ENCODE results near the gene TRIM37. TPM values are rescaled to one million over a fixed set of nuclear protein-coding genes. Genes with fewer than 3 reads are reported as not detected.

The TRIM37 gene
- total RNA-seq, 1 donor from 2014 or later: 25.4 TPM

- H3K4me1 Mint-ChIP-seq (ENCODE audit: low read depth, unreplicated experiment): no peaks in the 10 kb centered on the region
- H3K4me1 ChIP-seq (ENCODE audit: insufficient read depth, low read length): no peaks in the 10 kb centered on the region
- DNase-seq (ENCODE audit: low read depth) (no peak), FAIRE-seq (no peak)
- no peak overlapping the region for H3K4me3 ChIP-seq (ENCODE audit: insufficient read depth, low read depth, low read length)
- no peaks in the 10 kb centered on the region for H4K20me1 ChIP-seq (ENCODE audit: insufficient read depth, low read length)
- H3K9me3 Mint-ChIP-seq (ENCODE audit: unreplicated experiment): no peaks in the 10 kb centered on the region
- no peak overlapping the region for H2AFZ ChIP-seq (ENCODE audit: low read depth, low read length)
- TF ChIP-seq CTCF (IDR thresholded peaks at IDR 0.05; ENCODE audit: insufficient read depth, low read depth, low read length) (no peak), EZH2 (IDR thresholded peaks at IDR 0.05; ENCODE audit: insufficient read depth, low read length) (no peak)
- H3K36me3 Mint-ChIP-seq (ENCODE audit: low read depth, unreplicated experiment): peaks cover 11% of the 10 kb centered on the region
- no peak overlapping the region for H3K4me3 Mint-ChIP-seq (ENCODE audit: unreplicated experiment)
- no peaks in the 10 kb centered on the region for H3K9me3 ChIP-seq (ENCODE audit: insufficient read depth, low read depth, low read length)
- H3K27ac ChIP-seq (ENCODE audit: low read depth, low read length): no peak overlapping the region
- no peak overlapping the region for H3K9ac ChIP-seq (ENCODE audit: low read length)
- H3K27me3 Mint-ChIP-seq (ENCODE audit: low read depth, unreplicated experiment): no peaks in the 10 kb centered on the region
- H3K36me3 ChIP-seq (ENCODE audit: insufficient read depth, low read length): peaks cover 18% of the 10 kb centered on the region
- H3K27ac Mint-ChIP-seq (ENCODE audit: unreplicated experiment): no peak overlapping the region
- H3K27me3 ChIP-seq (ENCODE audit: insufficient read depth, low read length): no peaks in the 10 kb centered on the region
- no peak overlapping the region for H3K4me2 ChIP-seq (ENCODE audit: low read length)
- H3K79me2 ChIP-seq (ENCODE audit: insufficient read depth, low read length): no peaks in the 10 kb centered on the region
Measured at GRCh38 chr17:59047616-59048015, 59.1 kb downstream of the TRIM37 start.

GRCh38 chr17:59046192-59046591 is 60.5 kb downstream of the TRIM37 start:
- no peaks in the 10 kb centered on the region for H4K20me1 ChIP-seq (ENCODE audit: insufficient read depth, low read length)
- no peaks in the 10 kb centered on the region for H3K79me2 ChIP-seq (ENCODE audit: insufficient read depth, low read length)
- no peak overlapping the region for H3K9ac ChIP-seq (ENCODE audit: low read length)
- no peaks in the 10 kb centered on the region for H3K9me3 ChIP-seq (ENCODE audit: insufficient read depth, low read depth, low read length)
- no peak overlapping the region for H3K27ac ChIP-seq (ENCODE audit: low read depth, low read length)
- DNase-seq (ENCODE audit: low read depth) (peak; percentile 31), FAIRE-seq (no peak)
- no peak overlapping the region for H3K27ac Mint-ChIP-seq (ENCODE audit: unreplicated experiment)
- H3K9me3 Mint-ChIP-seq (ENCODE audit: unreplicated experiment): no peaks in the 10 kb centered on the region
- peaks cover 11% of the 10 kb centered on the region for H3K36me3 Mint-ChIP-seq (ENCODE audit: low read depth, unreplicated experiment)
- no peaks in the 10 kb centered on the region for H3K27me3 ChIP-seq (ENCODE audit: insufficient read depth, low read length)
- H3K4me1 ChIP-seq (ENCODE audit: insufficient read depth, low read length): no peaks in the 10 kb centered on the region
- no peaks in the 10 kb centered on the region for H3K27me3 Mint-ChIP-seq (ENCODE audit: low read depth, unreplicated experiment)
- H3K4me3 Mint-ChIP-seq (ENCODE audit: unreplicated experiment): no peak overlapping the region
- no peak overlapping the region for H2AFZ ChIP-seq (ENCODE audit: low read depth, low read length)
- TF ChIP-seq CTCF (IDR thresholded peaks at IDR 0.05; ENCODE audit: insufficient read depth, low read depth, low read length) (no peak), EZH2 (IDR thresholded peaks at IDR 0.05; ENCODE audit: insufficient read depth, low read length) (no peak)
- H3K4me1 Mint-ChIP-seq (ENCODE audit: low read depth, unreplicated experiment): no peaks in the 10 kb centered on the region
- no peak overlapping the region for H3K4me2 ChIP-seq (ENCODE audit: low read length)
- no peak overlapping the region for H3K4me3 ChIP-seq (ENCODE audit: insufficient read depth, low read depth, low read length)
- H3K36me3 ChIP-seq (ENCODE audit: insufficient read depth, low read length): peaks cover 22% of the 10 kb centered on the region

DNA sequence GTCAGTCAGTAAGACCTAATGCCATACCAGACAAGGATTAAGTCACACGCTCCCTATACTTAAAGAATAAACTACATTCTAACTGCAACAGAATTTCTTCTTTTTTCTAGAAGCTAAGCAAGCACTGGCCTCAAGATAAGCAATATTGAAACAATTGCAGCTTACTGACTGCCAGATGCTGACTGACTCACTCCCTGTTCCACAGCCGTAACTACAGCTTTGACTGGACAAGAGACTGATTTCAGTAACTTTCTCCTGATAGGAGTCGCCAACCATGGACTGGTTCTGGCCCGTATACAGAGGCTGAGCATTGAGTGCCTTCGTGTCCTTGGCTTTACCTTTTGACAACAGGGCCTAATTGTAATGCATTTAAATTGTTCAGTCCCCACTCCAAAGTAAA is 67.9 kb downstream of the TRIM37 start:
- H3K27ac Mint-ChIP-seq (ENCODE audit: unreplicated experiment): peak overlapping the region; percentile 83
- Histone ChIP-seq H3K4me1 (ENCODE audit: insufficient read depth, low read length) (no peaks in the 10 kb centered on the region), H3K4me2 (ENCODE audit: low read length) (no peak overlapping the region), H2AFZ (ENCODE audit: low read depth, low read length) (no peak overlapping the region), H3K27ac (ENCODE audit: low read depth, low read length) (no peak overlapping the region), H3K36me3 (ENCODE audit: insufficient read depth, low read length) (peaks cover 17% of the 10 kb centered on the region), H3K79me2 (ENCODE audit: insufficient read depth, low read length) (no peaks in the 10 kb centered on the region), H3K9me3 (ENCODE audit: insufficient read depth, low read depth, low read length) (no peaks in the 10 kb centered on the region), H3K9ac (ENCODE audit: low read length) (no peak overlapping the region), H3K4me3 (ENCODE audit: insufficient read depth, low read depth, low read length) (no peak overlapping the region), H4K20me1 (ENCODE audit: insufficient read depth, low read length) (no peaks in the 10 kb centered on the region), H3K27me3 (ENCODE audit: insufficient read depth, low read length) (no peaks in the 10 kb centered on the region)
- DNase-seq (ENCODE audit: low read depth) (peak; percentile 49), FAIRE-seq (no peak)
- H3K9me3 Mint-ChIP-seq (ENCODE audit: unreplicated experiment): no peaks in the 10 kb centered on the region
- no peak for TF ChIP-seq EZH2 (IDR thresholded peaks at IDR 0.05; ENCODE audit: insufficient read depth, low read length)
- no peak for TF ChIP-seq CTCF (IDR thresholded peaks at IDR 0.05; ENCODE audit: insufficient read depth, low read depth, low read length)
- H3K36me3 Mint-ChIP-seq (ENCODE audit: low read depth, unreplicated experiment): peaks cover 13% of the 10 kb centered on the region
- H3K27me3 Mint-ChIP-seq (ENCODE audit: low read depth, unreplicated experiment): no peaks in the 10 kb centered on the region
- peaks cover 5% of the 10 kb centered on the region for H3K4me1 Mint-ChIP-seq (ENCODE audit: low read depth, unreplicated experiment)
- H3K4me3 Mint-ChIP-seq (ENCODE audit: unreplicated experiment): no peak overlapping the region

All from astrocyte (in vitro differentiated cells and primary cell).